Islet of Langerhans (tissue), 1 donor: ENCODE data around the gene NDUFAF7.
"Not testable (repeated sequence)": the region's sequence is repeated elsewhere in the genome, so short reads cannot be mapped to it uniquely, and the experiment has no call there.

Experiments
- FAIRE-seq: peaks from one replicate; lab custom pipeline; 2011; peaks lifted over from hg19 to GRCh38; lab: Jason Lieb, UNC

The NDUFAF7 gene

DNA sequence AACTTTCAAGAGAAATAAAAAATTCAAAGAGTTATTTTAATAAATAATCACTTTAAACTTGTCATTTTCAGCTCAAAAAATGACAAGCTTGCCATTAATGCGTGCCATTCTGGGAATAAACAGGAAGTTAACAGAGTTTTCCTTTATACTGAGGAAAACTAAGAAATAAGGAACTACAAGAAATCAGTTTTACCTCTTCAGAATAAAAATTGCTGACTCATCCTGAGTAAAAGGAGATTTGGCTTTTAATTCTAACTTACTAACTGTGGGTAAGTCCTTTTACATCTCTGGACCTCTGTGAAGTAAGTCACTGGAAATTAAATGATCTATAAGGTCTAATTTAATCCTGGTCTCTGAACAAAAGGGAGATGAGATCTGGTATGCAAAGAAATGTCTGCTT is 16.2 kb upstream of the NDUFAF7 start:
- no peak for FAIRE-seq

DNA sequence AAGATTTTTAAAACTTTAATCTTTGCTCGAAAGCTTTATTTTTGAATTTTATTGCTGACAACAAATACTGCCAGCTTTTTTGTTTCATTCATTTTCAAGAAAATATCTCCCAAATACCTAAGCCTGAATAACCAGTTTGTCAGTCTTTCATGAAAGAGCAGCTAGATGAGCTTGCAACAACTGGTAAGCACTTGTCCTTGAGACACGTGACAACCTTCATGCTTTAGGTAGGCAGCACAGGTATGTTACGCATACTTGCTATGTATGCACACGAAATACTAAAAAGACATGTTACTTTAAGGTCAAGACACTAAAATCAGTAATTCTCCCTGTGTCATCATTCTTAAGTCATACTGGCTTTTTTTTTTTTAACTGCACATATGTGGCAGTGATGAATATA is 12.4 kb upstream of the NDUFAF7 start:
- no peak for FAIRE-seq

DNA sequence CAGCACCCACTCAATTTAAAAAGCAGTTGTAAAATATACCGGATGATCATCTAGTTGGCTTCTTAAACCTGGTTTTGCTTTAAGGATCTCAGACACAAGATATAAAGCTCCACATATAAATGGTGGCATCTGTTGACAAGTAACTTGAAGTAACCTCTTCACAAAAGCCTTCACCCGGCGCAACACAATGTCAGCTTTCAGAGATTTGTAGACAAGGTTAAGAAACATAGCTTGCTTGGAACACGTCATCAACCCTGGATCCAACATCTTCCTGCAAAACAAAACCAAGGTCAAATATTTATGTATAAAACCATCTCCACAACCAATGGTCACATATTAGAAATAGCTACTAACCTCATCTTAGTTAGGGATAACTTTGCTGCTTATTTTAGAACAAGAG is 8.3 kb upstream of the NDUFAF7 start:
- no peak for FAIRE-seq

DNA sequence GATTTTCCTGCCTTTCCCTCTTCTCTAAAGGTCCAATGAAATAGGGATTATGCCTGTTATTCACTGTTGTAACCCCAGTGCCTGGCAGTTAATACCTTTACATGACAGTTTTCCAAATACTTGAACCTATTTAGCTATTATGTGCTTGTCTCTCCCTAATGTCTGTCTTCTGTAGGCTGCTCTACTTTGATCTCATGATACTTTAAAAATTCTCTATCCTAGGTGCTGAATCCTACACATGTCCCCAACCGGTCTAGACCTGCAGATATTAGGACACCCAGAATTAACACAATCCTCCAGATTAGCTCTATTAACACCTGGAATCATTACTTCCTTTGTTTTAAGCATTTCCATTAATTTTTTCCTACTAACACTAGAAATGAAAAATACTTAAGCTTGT is 7.4 kb upstream of the NDUFAF7 start:
- FAIRE-seq, result no peak

DNA sequence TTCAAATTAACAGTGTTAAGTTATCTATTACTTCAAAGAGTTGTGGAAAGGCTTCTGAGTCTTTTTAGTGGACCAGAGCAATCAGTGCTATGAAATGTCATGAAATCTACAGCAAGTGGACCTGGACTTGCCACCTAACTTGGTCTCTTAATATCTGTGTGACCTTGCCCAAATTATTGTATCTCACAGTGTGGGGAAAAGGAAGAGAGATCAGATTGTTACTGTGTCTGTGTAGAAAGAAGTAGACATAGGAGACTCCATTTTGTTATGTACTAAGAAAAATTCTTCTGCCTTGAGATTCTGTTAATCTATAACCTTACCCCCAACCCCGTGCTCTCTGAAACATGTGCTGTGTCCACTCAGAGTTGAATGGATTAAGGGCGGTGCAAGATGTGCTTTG is 6.3 kb upstream of the NDUFAF7 start:
- not testable (repeated sequence) for FAIRE-seq

DNA sequence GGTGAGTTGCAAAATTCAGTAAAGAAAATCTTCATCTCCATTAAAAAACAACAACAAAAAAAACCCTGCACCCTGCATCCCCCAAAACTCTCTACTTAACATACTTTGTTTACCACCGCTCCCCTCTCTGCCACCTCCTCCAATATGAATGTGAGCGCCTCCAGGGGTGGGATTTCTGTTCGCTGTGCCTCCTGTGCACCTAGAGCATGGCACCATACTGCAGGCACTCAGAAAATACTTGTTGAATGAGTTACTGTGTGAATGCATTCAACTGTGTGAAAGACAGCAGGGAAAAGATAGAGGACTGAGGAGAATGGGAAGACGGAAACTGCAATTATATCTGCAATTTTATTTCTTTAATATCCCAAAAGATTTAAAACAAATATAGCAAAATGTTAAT is 4.6 kb upstream of the NDUFAF7 start:
- no peak for FAIRE-seq

DNA sequence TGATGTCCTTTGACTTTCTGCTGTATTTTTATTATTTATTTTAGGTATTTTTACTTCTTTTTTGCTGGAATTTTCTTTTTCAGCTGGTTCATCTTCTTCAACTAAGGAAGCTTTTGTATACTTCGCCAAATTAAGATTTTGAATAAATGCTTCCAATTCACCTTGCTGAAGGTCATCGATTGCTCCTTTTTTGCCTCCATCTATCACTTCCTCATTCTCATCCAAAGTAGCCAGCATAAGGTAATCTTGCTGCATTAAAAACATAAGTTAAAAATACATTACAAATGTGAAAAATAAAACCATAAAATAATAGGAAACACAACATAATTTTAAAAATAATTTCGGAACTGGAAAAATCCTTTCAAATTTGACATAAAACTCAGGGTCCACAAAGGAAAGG is 2.7 kb upstream of the NDUFAF7 start:
- no peak for FAIRE-seq

DNA sequence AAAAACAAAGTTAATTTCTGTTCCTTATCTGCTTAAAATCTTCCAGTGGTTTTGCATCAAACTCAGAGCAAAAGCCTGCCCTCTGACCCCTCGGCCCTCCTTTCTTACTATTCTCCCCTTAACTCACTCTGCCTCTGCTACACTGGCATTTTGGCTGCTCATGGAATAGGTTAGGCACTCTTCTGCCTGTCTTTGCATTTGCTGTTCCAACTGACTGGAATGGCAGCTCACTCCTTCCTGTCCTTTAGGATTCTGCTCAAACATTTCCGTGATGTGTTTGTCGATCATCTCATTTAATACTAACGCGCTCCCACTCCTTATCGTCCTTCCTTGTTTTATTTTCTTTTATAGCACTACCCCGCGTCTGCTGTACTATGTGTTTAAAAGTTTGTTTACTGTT is 877 bp upstream of the NDUFAF7 start:
- no peak for FAIRE-seq

DNA sequence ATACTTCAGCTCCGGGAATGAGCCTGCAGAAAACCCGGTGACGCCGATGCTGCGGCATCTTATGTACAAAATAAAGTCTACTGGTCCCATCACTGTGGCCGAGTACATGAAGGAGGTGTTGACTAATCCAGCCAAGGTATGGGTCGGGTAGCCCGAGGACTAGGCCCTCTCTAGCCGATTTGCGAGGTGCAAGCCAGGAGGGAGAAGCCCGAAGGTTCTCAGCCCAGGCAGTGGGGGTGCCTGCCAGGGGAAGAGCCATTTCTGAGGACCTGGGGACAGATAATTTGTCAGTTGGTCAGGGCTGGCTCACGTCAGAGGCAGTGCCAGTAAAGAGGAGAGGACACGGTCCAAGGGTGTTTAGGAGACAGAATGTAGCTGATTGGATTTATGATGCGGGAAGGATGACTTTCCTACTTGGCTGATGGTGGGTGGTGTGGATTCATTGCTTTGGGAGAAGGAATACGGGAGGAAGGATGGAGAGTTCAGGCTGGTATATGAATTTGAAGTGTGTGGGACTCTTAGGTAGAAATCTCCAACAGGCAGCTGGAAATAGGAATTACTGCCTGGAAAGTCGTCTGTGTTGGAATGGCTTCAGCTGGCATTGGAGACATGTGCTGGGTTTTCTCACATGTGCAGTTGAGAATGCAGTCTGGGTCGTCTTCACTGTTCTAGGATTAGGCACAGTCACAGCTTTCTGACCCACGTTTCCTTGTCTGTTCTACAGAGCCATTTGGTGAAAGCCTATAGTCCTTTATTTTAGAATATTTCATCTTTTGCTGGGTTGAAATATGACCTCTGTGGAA is 874 bp downstream of the NDUFAF7 start:
- no peak for FAIRE-seq

DNA sequence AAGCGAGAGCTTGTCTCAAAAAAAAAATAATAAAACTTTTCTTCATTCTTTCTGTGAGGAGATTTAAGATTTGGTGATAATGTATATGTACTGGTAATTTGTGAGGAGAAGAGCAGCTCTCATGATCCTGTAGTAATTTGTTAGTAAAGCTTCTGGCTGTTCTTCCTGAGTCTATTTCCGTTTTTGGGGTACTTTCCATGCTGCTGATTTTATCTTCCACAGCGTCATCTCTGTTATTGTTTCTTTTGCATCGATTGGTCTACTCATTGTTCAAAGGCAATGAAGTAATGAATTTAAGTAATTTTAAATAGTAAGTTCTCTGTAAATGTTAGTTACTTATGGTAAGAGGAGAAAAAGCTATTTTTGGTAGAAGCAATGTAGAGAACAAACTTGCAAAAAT is 12.0 kb downstream of the NDUFAF7 start:
- FAIRE-seq, result no peak

DNA sequence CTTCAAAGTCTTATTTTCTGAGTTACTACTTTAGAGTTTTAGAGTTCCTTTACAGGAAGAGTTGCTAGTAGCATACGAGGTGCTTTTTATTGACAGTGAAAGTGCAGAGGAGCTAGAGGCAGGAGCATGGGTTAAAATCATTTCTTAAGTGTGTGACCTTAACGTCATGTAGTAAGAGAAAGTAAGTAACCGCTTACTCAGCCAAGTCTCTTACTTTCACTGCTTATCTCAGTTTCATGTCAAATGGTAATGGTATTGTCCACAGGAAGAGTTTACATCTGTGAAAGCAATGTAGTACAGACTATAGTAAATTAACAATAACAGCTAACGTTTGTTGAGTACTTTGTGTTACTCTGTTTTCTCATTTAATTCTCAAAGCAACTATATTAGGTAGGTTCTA is 12.6 kb downstream of the NDUFAF7 start:
- FAIRE-seq, result no peak

DNA sequence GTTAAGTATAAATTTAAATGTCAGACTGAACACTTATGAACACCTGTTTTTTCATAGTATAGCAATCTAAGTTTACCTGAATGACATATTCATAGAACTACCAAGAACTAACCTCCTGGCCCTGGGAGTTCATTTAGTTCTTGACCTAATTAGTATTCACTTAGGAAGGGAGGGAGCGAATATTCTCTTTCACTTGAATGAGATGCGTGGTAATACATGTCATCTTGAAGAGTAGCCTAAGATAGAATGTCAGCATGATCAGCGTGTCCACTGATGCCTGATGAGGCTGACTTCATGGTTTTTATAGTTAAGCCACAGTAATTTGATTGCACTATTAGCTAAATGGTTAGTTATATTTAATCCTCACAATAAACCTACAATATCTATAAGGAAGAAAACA is 13.3 kb downstream of the NDUFAF7 start:
- FAIRE-seq, result no peak

DNA sequence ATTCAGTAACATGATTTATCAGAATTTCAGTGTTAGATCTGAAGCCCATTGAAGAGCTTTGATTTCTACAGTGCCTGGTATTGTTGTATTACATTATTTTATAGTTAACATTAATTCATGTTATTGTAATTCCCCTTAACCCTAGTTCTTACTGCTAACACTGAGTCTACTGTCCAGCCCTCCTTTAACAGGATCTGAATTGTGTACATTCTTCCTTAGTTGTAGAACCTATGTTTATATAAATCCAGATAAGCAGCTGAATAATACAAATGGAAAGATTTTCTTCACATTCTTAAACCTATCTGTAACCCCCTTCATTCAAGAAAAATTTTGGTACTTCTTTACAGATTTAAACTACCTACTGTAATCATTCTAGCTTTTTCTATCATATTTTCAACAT is 14.7 kb downstream of the NDUFAF7 start:
- no peak for FAIRE-seq

DNA sequence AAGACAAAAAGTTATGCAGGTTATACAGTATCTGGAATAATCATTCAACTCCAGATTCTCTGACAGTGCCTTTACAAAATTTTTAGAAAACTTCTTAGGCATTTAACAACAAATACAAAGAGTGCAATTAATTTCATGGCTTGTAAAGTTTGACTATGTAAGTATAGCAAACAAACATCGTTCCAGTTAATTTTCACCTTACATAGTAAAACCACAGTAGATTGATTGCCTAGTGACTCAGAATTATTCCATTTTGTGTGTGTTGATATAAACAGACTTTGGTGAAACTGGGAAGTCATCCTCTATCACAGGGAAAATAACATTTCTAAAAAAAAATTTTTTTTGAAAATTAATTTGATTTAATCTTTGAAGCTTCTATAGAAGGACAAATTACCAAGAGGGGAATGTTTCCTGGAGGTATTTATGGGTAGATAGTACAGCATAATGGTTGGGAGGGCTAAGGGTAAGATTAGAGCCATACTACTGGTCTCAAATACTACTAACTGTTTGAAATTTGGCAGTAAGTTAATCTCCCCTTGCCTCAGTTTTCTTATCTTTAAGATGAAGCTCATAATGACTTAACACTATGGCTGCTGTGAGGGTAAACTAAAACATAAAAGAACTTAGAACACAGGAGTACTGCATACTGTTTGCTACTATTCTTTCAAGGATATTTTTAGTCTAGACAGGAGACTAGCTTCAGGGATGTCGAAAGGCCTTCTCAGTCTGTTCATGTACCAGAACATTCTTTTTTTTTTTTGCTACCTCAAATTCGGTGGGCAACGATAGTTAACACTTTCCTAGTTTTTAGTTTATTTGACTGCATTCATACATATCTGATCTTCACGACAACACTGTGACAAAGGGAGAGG is 19.6 kb downstream of the NDUFAF7 start:
- FAIRE-seq, result no peak

DNA sequence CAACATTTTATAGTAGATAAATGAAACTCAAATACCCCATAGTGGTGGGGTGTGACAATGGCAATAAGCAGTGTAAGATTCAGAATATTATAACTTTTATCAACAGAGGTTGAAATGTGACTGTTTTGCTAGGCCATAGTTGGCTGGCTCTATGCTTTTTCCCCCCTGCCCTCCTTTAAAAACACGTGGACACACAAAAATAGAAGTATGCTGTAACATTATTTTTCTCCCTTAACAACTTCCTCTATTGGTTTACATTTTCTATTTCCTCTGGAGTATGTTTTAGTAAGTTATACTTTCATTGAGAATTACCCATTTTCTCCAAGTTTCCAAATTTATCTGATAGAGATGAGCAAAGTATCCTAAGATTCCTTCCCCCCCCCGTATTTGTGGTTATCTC is 31.1 kb downstream of the NDUFAF7 start:
- no peak for FAIRE-seq

DNA sequence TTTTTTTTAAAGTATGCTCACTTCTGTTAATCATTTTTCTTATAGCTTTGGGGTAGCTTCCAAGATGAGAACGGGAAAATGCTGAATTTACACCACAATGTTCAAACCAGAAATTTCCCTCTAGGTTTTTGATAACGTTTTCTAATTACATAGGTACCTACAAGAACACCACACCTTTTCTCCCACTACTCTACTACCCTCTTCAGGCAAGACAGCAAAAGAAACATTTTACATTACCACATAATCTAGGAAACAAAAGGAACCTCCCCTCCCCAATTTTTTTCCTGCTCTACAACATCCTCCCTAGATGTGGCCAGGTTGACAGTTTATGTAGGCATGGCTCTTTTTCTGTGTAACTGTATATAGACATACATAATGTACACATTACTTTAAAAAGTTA is 32.4 kb downstream of the NDUFAF7 start:
- FAIRE-seq, result no peak

DNA sequence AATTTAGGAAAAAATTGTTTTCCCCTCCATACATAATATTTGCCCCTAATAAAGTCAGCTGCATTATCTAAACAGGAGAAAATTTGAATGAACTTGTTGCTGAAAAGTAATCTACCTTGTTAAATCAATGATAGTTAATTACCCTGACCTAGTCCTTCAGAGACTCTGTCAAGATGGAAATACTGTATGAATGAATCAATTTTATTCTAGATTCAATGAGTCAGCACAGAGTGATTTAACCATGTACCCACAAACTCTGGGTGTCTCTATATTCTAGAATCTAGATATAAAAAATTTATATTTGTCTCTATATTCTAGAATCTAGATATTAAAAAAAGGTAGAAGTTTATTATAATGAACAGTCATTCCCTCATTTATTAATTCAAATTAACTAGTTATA is 36.2 kb downstream of the NDUFAF7 start:
- FAIRE-seq, result no peak

DNA sequence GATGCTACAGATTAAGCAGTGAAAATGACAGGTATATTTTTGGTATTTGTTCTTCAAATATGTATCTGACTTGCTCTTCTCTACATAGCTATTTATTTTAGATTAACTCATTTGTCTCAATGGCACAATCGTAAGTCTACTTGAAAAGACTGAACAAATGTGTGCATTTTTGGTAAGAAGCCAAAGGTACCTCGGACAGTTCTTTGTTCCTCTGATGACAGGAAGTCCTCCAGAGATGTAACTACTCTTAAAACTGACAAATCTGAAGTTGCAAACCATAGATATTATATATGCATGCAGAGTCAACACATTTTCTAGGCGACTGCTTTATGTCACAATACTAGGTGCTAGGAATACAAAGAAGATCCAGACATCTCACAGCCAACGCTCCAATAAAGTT is 36.7 kb downstream of the NDUFAF7 start:
- FAIRE-seq, result peak; percentile 30

DNA sequence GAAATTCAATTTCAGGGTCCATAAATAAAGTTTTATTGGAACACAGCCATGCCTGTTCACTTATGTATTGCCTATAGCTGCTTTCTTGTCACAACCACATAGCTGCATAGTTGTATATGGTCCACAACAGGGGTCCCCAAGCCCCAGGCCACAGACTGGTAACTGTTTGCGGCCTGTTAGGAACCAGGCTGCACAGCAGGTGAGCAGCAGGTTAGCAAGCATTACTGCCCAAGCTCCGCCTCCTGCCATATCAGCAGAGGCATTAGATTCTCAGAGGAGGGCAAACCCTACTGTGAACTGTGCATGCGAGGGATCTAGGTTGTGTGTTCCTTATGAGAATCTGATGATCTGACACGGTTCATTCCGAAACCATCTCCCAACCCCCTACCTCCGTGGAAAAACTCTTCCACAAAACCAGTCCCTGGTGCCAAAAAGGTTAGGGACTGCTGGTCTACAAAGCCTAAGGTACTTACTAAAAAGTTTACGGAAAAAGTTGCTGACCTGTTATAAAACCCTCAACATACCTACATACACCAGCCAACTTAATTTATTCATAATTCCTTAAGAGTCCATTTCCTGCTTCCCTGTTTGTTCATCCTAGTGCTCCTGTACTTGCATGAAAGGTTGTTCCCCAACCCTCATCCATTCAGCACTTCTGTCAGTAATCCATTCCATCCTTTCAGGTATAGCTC is 40.1 kb downstream of the NDUFAF7 start:
- FAIRE-seq, result no peak

DNA sequence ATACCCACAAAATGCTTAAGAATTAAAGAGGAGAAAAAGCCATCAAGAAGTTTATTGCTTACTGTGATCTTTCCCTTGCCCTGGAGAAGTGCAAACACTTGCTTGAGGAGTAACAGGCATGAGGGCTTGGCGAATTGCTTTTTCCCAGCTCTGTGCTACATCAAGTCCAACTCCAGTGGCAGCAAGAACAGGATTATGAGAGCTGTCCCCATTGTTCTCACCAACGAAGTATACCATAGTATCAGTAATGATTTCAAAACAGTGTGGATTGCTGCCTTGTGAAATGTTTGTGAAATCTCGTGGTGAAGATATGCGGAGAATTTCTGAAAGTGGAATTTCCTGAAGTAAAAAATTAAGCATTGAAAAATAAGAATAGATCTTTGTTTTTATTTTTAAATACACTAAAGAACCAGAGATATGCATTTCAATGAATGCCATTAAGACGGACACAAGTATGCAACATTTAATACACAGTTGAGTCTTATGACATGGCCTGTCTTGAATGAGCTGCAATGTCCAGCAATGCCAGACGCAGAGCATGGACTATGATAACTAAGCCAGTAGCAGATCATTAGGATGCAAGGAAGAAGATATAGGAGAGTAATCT is 43.0 kb downstream of the NDUFAF7 start:
- FAIRE-seq, result no peak

DNA sequence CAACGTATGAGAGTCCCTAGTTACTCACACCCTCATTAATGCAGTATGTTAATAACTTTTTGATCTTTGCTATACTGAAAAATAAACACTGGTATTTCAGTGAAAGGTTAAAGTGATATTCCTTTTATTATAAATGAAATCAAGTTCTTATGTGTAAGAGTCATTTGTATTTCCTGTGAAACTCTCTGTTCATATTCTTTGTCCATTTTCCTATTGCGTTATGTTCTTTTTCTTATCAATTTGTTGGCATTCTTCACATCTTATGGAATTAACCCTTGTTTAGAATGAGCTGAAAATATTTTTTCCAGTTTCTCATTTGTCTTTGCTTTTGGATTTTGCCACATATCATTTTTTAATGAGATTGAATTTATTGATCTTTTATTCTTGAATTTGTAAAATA is 44.8 kb downstream of the NDUFAF7 start:
- FAIRE-seq, result peak; percentile 53

DNA sequence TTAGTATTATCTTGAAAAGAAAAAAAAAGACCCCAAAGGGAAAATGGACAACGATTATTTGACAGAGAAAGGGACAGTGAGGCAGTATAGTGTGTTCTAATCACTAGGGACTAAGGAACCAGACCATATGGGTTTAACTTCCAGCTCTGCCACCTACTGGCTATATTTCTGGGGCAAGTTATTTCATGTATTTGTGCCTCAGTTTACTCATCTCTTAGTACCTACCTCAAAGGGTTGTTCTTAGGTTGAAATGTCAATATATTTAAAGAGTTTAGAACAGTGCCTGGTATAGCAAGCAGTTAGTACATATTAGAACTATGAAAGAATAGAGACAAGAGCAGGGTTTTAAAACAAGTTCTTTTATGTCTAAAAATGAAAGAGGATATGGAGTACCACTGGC is 50.5 kb downstream of the NDUFAF7 start:
- no peak for FAIRE-seq

DNA sequence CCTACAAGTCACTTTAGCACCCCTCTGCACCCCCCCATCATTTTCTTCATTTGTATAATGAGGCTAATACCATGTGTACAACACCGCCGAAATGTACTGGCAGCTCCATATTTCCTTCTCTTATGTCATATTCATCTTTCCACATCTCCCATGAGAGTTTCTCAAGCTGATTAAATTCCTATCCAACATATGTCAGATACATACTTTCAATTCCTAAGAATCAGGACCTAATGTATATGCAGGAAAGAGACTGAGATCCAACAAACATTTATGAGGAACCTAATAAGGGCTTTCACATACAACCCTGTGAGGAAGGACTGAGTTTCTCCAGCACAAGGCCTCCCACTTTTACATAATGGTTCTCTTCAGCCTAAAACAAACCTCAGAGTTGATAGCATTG is 51.3 kb downstream of the NDUFAF7 start:
- FAIRE-seq, result no peak
